Measurements from ENCODE around the gene ZNF701.
A peak's percentile ranks its signal among the peaks of the same experiment; 100 is the strongest.
"Not testable (repeated sequence)": the region's sequence is repeated elsewhere in the genome, so short reads cannot be mapped to it uniquely, and the experiment has no call there.

Gene ZNF701

GRCh38 chr19:52554216-52554971 is 15.7 kb upstream of the ZNF701 start:
- 99% methylated on average over 14 of the region's 15 CpGs for WGBS
- Histone ChIP-seq H3K36me3 (ENCODE audit: control insufficient read depth in 1 of 2, insufficient read depth in 2 of 2, low read depth in 1 of 2, low read length in 2 of 2) (peaks cover 56 to 76% of the 10 kb centered on the region in 2 experiments), H3K23ac (ENCODE audit: low read length in 2 of 2) (no peak overlapping the region), H2AK5ac (ENCODE audit: low read length, severe bottlenecking) (no peak overlapping the region), H3K14ac (ENCODE audit: low read length in 2 of 2) (no peak overlapping the region), H4K91ac (ENCODE audit: low read length) (no peak overlapping the region), H2BK15ac (ENCODE audit: low read depth, poor library complexity, severe bottlenecking) (no peak overlapping the region), H2BK12ac (ENCODE audit: low read length in 2 of 2) (no peak overlapping the region), H2BK120ac (ENCODE audit: low read depth, low read length) (no peak overlapping the region), H2AFZ (ENCODE audit: low read depth, low read length) (no peak overlapping the region), H3K18ac (ENCODE audit: low read depth in 1 of 2, low read length in 2 of 2) (no peak overlapping the region), H3K27ac (ENCODE audit: low read length, poor library complexity, severe bottlenecking) (no peak overlapping the region), H3K4me3 (ENCODE audit: insufficient read depth in 1 of 2, low read depth in 1 of 2, low read length in 2 of 2) (peak overlapping the region in 1 of 2 experiments; percentile 54), H3K4ac (ENCODE audit: low read depth in 1 of 2, low read length in 2 of 2) (no peak overlapping the region), H3K79me1 (replicated peaks; ENCODE audit: low read length, poor library complexity, severe bottlenecking) (peaks cover 14% of the 10 kb centered on the region), H2BK5ac (ENCODE audit: low read depth, low read length, poor library complexity, severe bottlenecking) (no peak overlapping the region), H4K8ac (ENCODE audit: low read length) (no peak overlapping the region), H3K4me1 (ENCODE audit: control insufficient read depth, insufficient read depth, low read depth, low read length) (no peaks in the 10 kb centered on the region), H3K27me3 (ENCODE audit: control insufficient read depth in 1 of 2, insufficient read depth in 1 of 2, low read length in 2 of 2) (no peaks in the 10 kb centered on the region), H3K9me3 (ENCODE audit: control insufficient read depth, low read length) (peaks cover 94% of the 10 kb centered on the region), H3K9ac (ENCODE audit: low read length) (no peak overlapping the region), H3K4me2 (ENCODE audit: low read length, poor library complexity, severe bottlenecking) (no peak overlapping the region)
- no peak for DNase-seq

GRCh38 chr19:52557231-52557995 is 12.7 kb upstream of the ZNF701 start:
- Histone ChIP-seq H3K18ac (ENCODE audit: low read depth in 1 of 2, low read length in 2 of 2) (no peak overlapping the region), H3K79me1 (replicated peaks; ENCODE audit: low read length, poor library complexity, severe bottlenecking) (peaks cover 15% of the 10 kb centered on the region), H2BK15ac (ENCODE audit: low read depth, poor library complexity, severe bottlenecking) (no peak overlapping the region), H4K91ac (ENCODE audit: low read length) (no peak overlapping the region), H3K36me3 (ENCODE audit: control insufficient read depth in 1 of 2, insufficient read depth in 2 of 2, low read depth in 1 of 2, low read length in 2 of 2) (peaks cover 50 to 66% of the 10 kb centered on the region in 2 experiments), H3K4me3 (ENCODE audit: insufficient read depth in 1 of 2, low read depth in 1 of 2, low read length in 2 of 2) (peak overlapping the region in 1 of 2 experiments; percentile 51), H3K14ac (ENCODE audit: low read length in 2 of 2) (no peak overlapping the region), H2AK5ac (ENCODE audit: low read length, severe bottlenecking) (no peak overlapping the region), H2BK5ac (ENCODE audit: low read depth, low read length, poor library complexity, severe bottlenecking) (no peak overlapping the region), H2AFZ (ENCODE audit: low read depth, low read length) (no peak overlapping the region), H3K27me3 (ENCODE audit: control insufficient read depth in 1 of 2, insufficient read depth in 1 of 2, low read length in 2 of 2) (no peaks in the 10 kb centered on the region), H3K9me3 (ENCODE audit: control insufficient read depth, low read length) (peaks cover 87% of the 10 kb centered on the region), H2BK120ac (ENCODE audit: low read depth, low read length) (no peak overlapping the region), H3K4me2 (ENCODE audit: low read length, poor library complexity, severe bottlenecking) (no peak overlapping the region), H3K27ac (ENCODE audit: low read length, poor library complexity, severe bottlenecking) (no peak overlapping the region), H4K8ac (ENCODE audit: low read length) (no peak overlapping the region), H3K4me1 (ENCODE audit: control insufficient read depth, insufficient read depth, low read depth, low read length) (no peaks in the 10 kb centered on the region), H3K4ac (ENCODE audit: low read depth in 1 of 2, low read length in 2 of 2) (no peak overlapping the region), H2BK12ac (ENCODE audit: low read length in 2 of 2) (no peak overlapping the region), H3K23ac (ENCODE audit: low read length in 2 of 2) (no peak overlapping the region), H3K9ac (ENCODE audit: low read length) (no peak overlapping the region)
- 98% methylated on average over 15 of the region's 16 CpGs for WGBS
- no peak for DNase-seq

- H4K91ac ChIP-seq (ENCODE audit: low read length); H3K4me1 ChIP-seq (ENCODE audit: control insufficient read depth, insufficient read depth, low read depth, low read length); H2AFZ ChIP-seq (ENCODE audit: low read depth, low read length); H3K27ac ChIP-seq (ENCODE audit: low read length, poor library complexity, severe bottlenecking); H2AK5ac ChIP-seq (ENCODE audit: low read length, severe bottlenecking); H2BK12ac ChIP-seq (ENCODE audit: low read length in 2 of 2); H3K4ac ChIP-seq (ENCODE audit: low read depth in 1 of 2, low read length in 2 of 2); H2BK120ac ChIP-seq (ENCODE audit: low read depth, low read length); H3K4me3 ChIP-seq (ENCODE audit: insufficient read depth in 1 of 2, low read depth in 1 of 2, low read length in 2 of 2); H3K23ac ChIP-seq (ENCODE audit: low read length in 2 of 2); H2BK5ac ChIP-seq (ENCODE audit: low read depth, low read length, poor library complexity, severe bottlenecking); H3K4me2 ChIP-seq (ENCODE audit: low read length, poor library complexity, severe bottlenecking); H3K9ac ChIP-seq (ENCODE audit: low read length); H2BK15ac ChIP-seq (ENCODE audit: low read depth, poor library complexity, severe bottlenecking); H4K8ac ChIP-seq (ENCODE audit: low read length); H3K18ac ChIP-seq (ENCODE audit: low read depth in 1 of 2, low read length in 2 of 2); H3K14ac ChIP-seq (ENCODE audit: low read length in 2 of 2); DNase-seq; H3K27me3 ChIP-seq (ENCODE audit: control insufficient read depth in 1 of 2, insufficient read depth in 1 of 2, low read length in 2 of 2): not testable (repeated sequence)
- Histone ChIP-seq H3K9me3 (ENCODE audit: control insufficient read depth, low read length) (peaks cover 87% of the 10 kb centered on the region), H3K36me3 (ENCODE audit: control insufficient read depth in 1 of 2, insufficient read depth in 2 of 2, low read depth in 1 of 2, low read length in 2 of 2) (peaks cover 53 to 61% of the 10 kb centered on the region in 2 experiments), H3K79me1 (replicated peaks; ENCODE audit: low read length, poor library complexity, severe bottlenecking) (peaks cover 18% of the 10 kb centered on the region)
- WGBS = 77% methylated on average over 2 of the region's 5 CpGs
Measured at GRCh38 chr19:52558732-52559445, 11.2 kb upstream of the ZNF701 start.

- not testable (repeated sequence) for DNase-seq; H2BK15ac ChIP-seq (ENCODE audit: low read depth, poor library complexity, severe bottlenecking); H4K8ac ChIP-seq (ENCODE audit: low read length); H2AFZ ChIP-seq (ENCODE audit: low read depth, low read length); H3K27ac ChIP-seq (ENCODE audit: low read length, poor library complexity, severe bottlenecking); H3K4ac ChIP-seq (ENCODE audit: low read depth in 1 of 2, low read length in 2 of 2); H3K4me1 ChIP-seq (ENCODE audit: control insufficient read depth, insufficient read depth, low read depth, low read length); H3K18ac ChIP-seq (ENCODE audit: low read depth in 1 of 2, low read length in 2 of 2); H2BK5ac ChIP-seq (ENCODE audit: low read depth, low read length, poor library complexity, severe bottlenecking); H3K14ac ChIP-seq (ENCODE audit: low read length in 2 of 2); H2BK12ac ChIP-seq (ENCODE audit: low read length in 2 of 2); H3K4me2 ChIP-seq (ENCODE audit: low read length, poor library complexity, severe bottlenecking); H2BK120ac ChIP-seq (ENCODE audit: low read depth, low read length); H3K23ac ChIP-seq (ENCODE audit: low read length in 2 of 2); H2AK5ac ChIP-seq (ENCODE audit: low read length, severe bottlenecking); H3K9ac ChIP-seq (ENCODE audit: low read length); H4K91ac ChIP-seq (ENCODE audit: low read length); H3K27me3 ChIP-seq (ENCODE audit: control insufficient read depth in 1 of 2, insufficient read depth in 1 of 2, low read length in 2 of 2)
- WGBS = 98% methylated on average over 7 of the region's 8 CpGs
- H3K9me3 ChIP-seq (ENCODE audit: control insufficient read depth, low read length) = peaks cover 85% of the 10 kb centered on the region
- H3K36me3 ChIP-seq (ENCODE audit: control insufficient read depth in 1 of 2, insufficient read depth in 2 of 2, low read depth in 1 of 2, low read length in 2 of 2) = peaks cover 48 to 49% of the 10 kb centered on the region in 2 experiments
- peak overlapping the region in 1 of 2 experiments; percentile 35 for H3K4me3 ChIP-seq (ENCODE audit: insufficient read depth in 1 of 2, low read depth in 1 of 2, low read length in 2 of 2)
- peaks cover 15% of the 10 kb centered on the region for H3K79me1 ChIP-seq (replicated peaks; ENCODE audit: low read length, poor library complexity, severe bottlenecking)
Measured at GRCh38 chr19:52561611-52562010, 8.5 kb upstream of the ZNF701 start.

Data from mesenchymal stem cell (in vitro differentiated cells and primary cell).